ENCODE data around the gene OR2T12.
"Not testable (repeated sequence)": the region's sequence is repeated elsewhere in the genome, so short reads cannot be mapped to it uniquely, and the experiment has no call there.

OR2T12 gene

GRCh38 chr1:248288391-248288790, 14.8 kb downstream of the OR2T12 start:
- H3K4me3 ChIP-seq (replicated peaks; ENCODE audit: low read depth, low read length), result no peak overlapping the region
- TF ChIP-seq CTCF (IDR thresholded peaks at IDR 0.05; ENCODE audit: low read length, missing control alignments), result no peak
- DNase-seq (ENCODE audit: low read depth), result no peak

- H3K4me3 ChIP-seq (replicated peaks; ENCODE audit: low read depth, low read length), result no peak within 1 kb of the TSS
- no peak for TF ChIP-seq CTCF (IDR thresholded peaks at IDR 0.05; ENCODE audit: low read length, missing control alignments)
- no peak for DNase-seq (ENCODE audit: low read depth)
These were observed 25.3 kb downstream of the OR2T12 start, which contains the start of gene OR2T33 for GRCh38 chr1:248277876-248278275. OR2T33 (minus strand) TSS chr1:248277976; CDS start chr1:248273814, 4,162 bp downstream.

- not testable (repeated sequence) for H3K4me3 ChIP-seq (replicated peaks; ENCODE audit: low read depth, low read length); DNase-seq (ENCODE audit: low read depth)
These were observed 30.0 kb downstream of the OR2T12 start for GRCh38 chr1:248273225-248273624.

- TF ChIP-seq CTCF (IDR thresholded peaks at IDR 0.05; ENCODE audit: low read length, missing control alignments), result no peak
- H3K4me3 ChIP-seq (replicated peaks; ENCODE audit: low read depth, low read length), result no peak overlapping the region
- no peak for DNase-seq (ENCODE audit: low read depth)
These were observed 35.0 kb downstream of the OR2T12 start for GRCh38 chr1:248268178-248268577.

GRCh38 chr1:248259309-248259708, 43.9 kb downstream of the OR2T12 start:
- H3K4me3 ChIP-seq (replicated peaks; ENCODE audit: low read depth, low read length); DNase-seq (ENCODE audit: low read depth): not testable (repeated sequence)

GRCh38 chr1:248243204-248243603, 60.0 kb downstream of the OR2T12 start:
- DNase-seq (ENCODE audit: low read depth), result peak; percentile 32
- peak; percentile 61 for TF ChIP-seq CTCF (IDR thresholded peaks at IDR 0.05; ENCODE audit: low read length, missing control alignments)
- no peak overlapping the region for H3K4me3 ChIP-seq (replicated peaks; ENCODE audit: low read depth, low read length)

Measured in fibroblast of pulmonary artery (primary cell).